Adipocyte (in vitro differentiated cells): ENCODE measurements around the gene PLA2G4A.

Experiments used
- DNase-seq: peaks from one replicate; pipeline ENCODE4 v3.0.0-alpha.2; 2015; ENCODE audit warnings: low read depth
- H3K27me3 ChIP-seq: replicated peaks from 2 replicates; pipeline ENCODE4 v1.7.0; 2013; ENCODE audit warnings: mild to moderate bottlenecking, low read length, moderate library complexity; ENCODE audit not compliant: control insufficient read depth, insufficient read depth
- H3K36me3 ChIP-seq: 2 replicates; pipeline ENCODE4 v1.7.0; 2013; ENCODE audit warnings: low read length, mild to moderate bottlenecking, moderate library complexity; ENCODE audit not compliant: control insufficient read depth, insufficient read depth, severe bottlenecking
- H3K4me1 ChIP-seq: 2 replicates; pipeline ENCODE4 v1.7.0; 2013; ENCODE audit warnings: mild to moderate bottlenecking, low read length, moderate library complexity; ENCODE audit not compliant: control insufficient read depth, insufficient read depth
- H3K4me3 ChIP-seq: 2 replicates; pipeline ENCODE4 v1.7.0; 2013; ENCODE audit warnings: mild to moderate bottlenecking, low read length, moderate library complexity
- H3K9ac ChIP-seq: 2 replicates; pipeline ENCODE4 v1.7.0; 2013; ENCODE audit warnings: mild to moderate bottlenecking, low read length, moderate library complexity
- H3K9me3 ChIP-seq: 2 replicates; pipeline ENCODE4 v1.7.0; 2013; ENCODE audit warnings: mild to moderate bottlenecking, low read length, moderate library complexity; ENCODE audit not compliant: control insufficient read depth

PLA2G4A gene

DNA sequence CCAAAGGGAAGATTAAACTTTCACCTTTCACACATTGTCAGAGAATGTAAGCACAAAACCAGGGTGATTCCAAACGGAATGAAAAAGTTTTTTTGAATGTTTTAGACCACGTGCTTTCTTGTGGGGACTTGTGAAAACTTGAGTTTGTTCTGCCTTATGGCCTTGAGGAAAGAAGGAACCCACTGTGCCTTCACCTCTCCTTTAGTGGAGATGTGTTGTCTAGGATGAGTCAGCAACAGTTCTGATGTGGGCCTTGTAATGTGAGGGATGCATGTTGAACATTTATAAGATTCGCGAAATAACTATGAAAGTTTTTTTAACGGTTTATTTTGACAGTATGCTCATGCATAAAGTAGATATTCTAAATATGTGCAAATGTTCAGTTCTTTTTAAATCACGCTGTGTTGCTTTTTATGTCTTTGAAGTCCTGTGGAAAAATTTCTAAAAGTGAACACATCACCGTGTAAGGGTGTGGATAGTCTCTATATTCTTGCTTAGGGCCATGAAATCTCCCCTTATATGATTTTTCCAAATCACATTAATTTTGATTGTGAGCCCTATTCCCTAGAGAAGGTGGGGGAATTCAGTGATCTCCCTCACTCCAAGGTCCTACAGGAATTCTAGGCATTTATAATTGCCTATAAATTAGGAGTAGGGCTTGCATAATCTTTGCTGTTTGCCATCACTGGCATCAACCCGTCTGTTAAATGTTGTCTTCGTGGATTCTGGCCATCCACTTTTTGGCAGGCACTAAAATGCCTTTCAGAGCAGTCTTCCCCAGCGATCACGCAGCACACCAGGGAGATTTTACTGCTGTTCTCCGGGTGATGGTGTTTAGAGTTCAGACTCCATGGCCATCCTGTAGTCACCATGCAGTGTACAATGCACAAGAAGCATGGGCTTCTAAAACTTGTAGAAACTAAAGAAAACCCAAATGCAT lies 47.4 kb downstream of the PLA2G4A start:
- Histone ChIP-seq H3K4me1 (peaks cover 15% of the 10 kb centered on the region), H3K9me3 (no peaks in the 10 kb centered on the region), H3K4me3 (no peak overlapping the region), H3K9ac (no peak overlapping the region), H3K27me3 (no peaks in the 10 kb centered on the region), H3K36me3 (no peaks in the 10 kb centered on the region)
- no peak for DNase-seq

DNA sequence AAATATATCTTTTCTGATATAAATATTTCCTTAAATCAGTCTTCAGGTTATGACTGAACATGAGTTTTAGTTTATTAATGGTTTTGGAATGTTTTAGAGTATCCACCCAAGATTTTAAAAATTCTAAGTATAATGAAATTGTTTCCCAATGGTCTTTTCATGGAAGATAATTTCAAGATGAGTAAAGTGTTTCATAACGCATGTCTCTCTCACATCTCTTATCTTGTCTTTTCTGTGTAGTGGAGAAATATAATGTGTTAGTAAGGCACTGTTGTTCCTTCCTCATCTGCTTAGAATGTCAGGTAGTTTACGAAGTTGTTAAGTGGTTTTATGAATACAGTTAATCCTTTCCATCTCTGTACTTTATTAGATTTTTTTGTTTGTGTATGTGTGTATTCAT lies 49.6 kb downstream of the PLA2G4A start:
- no peaks in the 10 kb centered on the region for H3K9me3 ChIP-seq
- no peak for DNase-seq
- no peaks in the 10 kb centered on the region for H3K27me3 ChIP-seq
- no peak overlapping the region for H3K4me3 ChIP-seq
- H3K36me3 ChIP-seq: no peaks in the 10 kb centered on the region
- H3K9ac ChIP-seq: no peak overlapping the region
- peaks cover 18% of the 10 kb centered on the region for H3K4me1 ChIP-seq

DNA sequence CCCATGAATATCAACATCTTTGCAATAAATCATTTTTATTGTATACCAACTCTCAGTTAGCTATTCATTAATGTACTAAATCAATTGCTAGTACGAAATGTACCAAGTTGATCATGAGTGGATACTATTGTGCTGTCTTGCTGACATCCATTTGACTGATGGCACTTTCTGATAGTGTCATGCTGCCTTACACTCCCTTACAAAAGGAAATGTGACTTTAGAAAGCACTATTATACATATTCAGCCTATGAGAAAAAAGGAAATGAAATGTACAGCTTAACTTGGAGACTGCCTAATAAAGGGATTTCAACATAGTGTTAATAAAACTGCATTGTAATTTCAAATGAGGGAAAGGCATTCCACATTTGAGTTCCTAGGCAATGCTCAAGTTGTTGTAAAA lies 52.2 kb downstream of the PLA2G4A start:
- H3K9ac ChIP-seq: no peak overlapping the region
- no peak overlapping the region for H3K4me3 ChIP-seq
- DNase-seq: no peak
- peaks cover 18% of the 10 kb centered on the region for H3K4me1 ChIP-seq
- H3K36me3 ChIP-seq: no peaks in the 10 kb centered on the region
- peaks cover 5% of the 10 kb centered on the region for H3K9me3 ChIP-seq
- no peaks in the 10 kb centered on the region for H3K27me3 ChIP-seq

DNA sequence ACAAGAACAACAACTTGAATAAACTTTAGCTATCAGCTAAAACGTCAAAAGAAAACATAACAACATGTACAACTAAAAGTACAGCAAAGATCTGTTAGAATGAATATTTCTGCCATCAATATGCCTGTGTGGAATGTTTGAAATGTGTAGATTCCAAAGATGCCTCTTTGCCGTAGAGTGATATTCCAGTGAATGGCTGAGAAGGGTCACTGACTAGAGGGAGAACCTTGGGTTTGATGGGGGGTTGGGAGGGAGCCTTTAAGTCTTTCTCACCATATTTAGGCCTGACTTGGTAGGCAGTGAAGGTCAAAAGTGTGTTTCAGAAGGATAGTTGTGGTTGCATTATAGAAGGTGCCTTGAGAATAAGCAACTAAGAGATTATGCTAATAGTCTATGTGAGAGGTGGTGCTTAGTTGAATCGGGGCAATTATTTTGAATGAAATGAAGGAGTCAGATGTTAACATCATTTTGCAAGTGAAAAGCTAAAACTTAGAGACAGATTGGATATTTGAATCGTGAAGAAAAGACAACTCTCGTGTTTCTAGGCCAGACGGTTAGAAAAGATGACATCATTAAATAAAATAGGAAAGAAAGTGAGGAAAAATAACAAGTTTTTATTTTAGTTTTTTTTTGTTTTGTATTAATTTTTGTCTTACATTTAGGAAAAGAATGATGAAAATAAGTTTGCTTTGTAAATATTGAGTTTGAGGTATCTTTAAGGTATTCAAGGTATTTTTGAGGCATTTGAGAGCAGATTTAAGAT lies 53.8 kb downstream of the PLA2G4A start:
- Histone ChIP-seq H3K36me3 (no peaks in the 10 kb centered on the region), H3K9me3 (peaks cover 5% of the 10 kb centered on the region), H3K9ac (no peak overlapping the region), H3K4me3 (no peak overlapping the region), H3K27me3 (no peaks in the 10 kb centered on the region), H3K4me1 (peaks cover 15% of the 10 kb centered on the region)
- DNase-seq: peak; percentile 32

DNA sequence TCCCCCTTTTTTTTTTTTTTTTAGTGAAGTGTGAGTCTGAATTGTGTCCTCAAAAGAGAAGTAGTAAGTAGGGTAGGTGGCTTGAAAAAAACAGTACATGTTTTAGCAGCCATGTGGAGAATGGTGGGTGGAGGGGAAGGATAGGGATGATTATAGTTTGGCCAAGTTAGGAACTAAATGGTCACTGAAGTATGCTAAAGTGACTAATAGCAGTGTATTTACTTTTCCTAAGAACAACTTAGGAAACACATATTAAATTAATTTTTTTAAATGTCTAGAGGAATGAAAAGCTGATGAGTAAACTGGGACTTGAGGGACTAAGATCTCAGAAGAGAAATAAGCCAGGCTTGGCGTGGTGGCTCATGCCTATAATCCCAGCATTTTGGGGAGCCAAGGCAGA lies 55.5 kb downstream of the PLA2G4A start:
- Histone ChIP-seq H3K36me3 (no peaks in the 10 kb centered on the region), H3K27me3 (no peaks in the 10 kb centered on the region), H3K4me1 (peaks cover 8% of the 10 kb centered on the region), H3K9me3 (peaks cover 5% of the 10 kb centered on the region), H3K4me3 (no peak overlapping the region), H3K9ac (no peak overlapping the region)
- no peak for DNase-seq

DNA sequence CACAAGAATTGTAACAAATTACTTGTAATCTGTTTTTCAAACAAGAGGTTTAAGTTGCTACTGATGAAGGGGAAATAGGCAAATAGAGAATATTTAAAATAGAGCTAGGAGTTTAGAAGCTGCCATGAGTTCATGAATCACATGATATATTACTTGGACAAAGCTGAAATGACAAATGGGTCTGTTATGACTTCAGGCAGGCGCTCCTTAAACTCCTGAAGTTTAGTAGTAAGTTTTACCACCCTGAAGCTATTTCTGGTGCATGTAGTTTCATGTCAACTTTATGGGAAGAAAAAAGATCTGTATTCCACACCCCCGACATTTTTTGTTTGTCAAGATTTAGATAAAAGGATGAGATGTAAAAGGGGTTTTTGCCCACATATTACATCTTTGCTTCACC lies 58.5 kb downstream of the PLA2G4A start:
- H3K27me3 ChIP-seq: no peaks in the 10 kb centered on the region
- peaks cover 5% of the 10 kb centered on the region for H3K9me3 ChIP-seq
- H3K36me3 ChIP-seq: no peaks in the 10 kb centered on the region
- DNase-seq: no peak
- no peak overlapping the region for H3K4me3 ChIP-seq
- no peak overlapping the region for H3K9ac ChIP-seq
- no peaks in the 10 kb centered on the region for H3K4me1 ChIP-seq

DNA sequence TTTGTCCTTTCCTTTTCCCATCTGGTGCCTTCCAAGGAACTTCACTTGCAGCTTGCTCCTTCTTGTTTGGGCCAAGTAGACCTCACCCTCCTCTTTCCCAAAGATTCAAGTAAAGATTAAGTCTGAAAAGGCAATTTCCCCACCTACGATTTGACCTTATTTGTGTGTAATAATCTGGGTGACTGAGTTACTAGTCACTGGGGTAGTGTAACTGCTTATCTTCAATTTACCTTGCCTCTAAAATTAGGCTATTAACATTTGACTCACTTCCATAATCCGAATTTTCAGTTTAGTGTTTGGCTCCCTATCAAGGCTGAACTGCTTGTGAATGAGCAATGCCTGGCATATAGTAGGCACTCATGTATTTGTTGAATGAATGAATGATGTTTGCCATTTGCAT lies 59.6 kb downstream of the PLA2G4A start:
- peaks cover 5% of the 10 kb centered on the region for H3K9me3 ChIP-seq
- H3K36me3 ChIP-seq: no peaks in the 10 kb centered on the region
- H3K27me3 ChIP-seq: no peaks in the 10 kb centered on the region
- H3K9ac ChIP-seq: no peak overlapping the region
- no peak for DNase-seq
- no peak overlapping the region for H3K4me3 ChIP-seq
- H3K4me1 ChIP-seq: no peaks in the 10 kb centered on the region

DNA sequence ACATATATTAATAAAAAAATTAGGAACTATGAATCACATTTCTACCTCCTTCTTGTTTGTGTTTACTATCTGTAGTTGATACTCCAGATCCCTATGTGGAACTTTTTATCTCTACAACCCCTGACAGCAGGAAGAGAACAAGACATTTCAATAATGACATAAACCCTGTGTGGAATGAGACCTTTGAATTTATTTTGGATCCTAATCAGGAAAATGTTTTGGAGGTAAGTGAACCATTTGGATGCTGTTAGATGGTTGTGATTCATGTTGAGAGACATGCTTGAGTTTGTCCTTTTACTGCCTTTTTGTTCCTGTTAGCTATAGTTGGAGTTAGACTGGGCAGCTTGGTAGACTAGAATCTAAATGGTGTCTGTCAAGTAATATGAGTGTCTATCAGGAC lies 64.2 kb downstream of the PLA2G4A start:
- Histone ChIP-seq H3K36me3 (no peaks in the 10 kb centered on the region), H3K4me3 (no peak overlapping the region), H3K9ac (no peak overlapping the region), H3K27me3 (no peaks in the 10 kb centered on the region), H3K4me1 (peaks cover 27% of the 10 kb centered on the region), H3K9me3 (no peaks in the 10 kb centered on the region)
- no peak for DNase-seq

DNA sequence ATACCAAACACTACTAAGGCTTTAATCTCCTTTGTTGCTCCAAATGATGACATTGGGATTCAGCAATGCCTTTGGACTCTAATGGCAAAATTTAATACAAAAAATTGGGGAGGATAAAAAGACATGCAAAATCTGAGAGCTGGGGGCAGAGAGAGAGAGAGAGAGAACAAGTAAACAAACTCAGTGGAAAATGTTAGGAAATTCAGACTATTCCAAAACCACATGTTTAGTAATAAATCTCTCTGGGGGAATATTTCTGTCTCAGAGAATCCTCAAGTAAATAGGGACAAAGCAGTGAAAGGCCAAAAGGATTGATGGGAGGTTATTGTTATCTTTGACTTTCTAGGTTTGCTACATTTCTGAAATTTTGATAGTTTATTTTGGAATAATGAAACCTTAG lies 65.7 kb downstream of the PLA2G4A start:
- H3K9ac ChIP-seq: no peak overlapping the region
- H3K36me3 ChIP-seq: no peaks in the 10 kb centered on the region
- DNase-seq: peak; percentile 69
- no peaks in the 10 kb centered on the region for H3K27me3 ChIP-seq
- H3K9me3 ChIP-seq: no peaks in the 10 kb centered on the region
- no peak overlapping the region for H3K4me3 ChIP-seq
- H3K4me1 ChIP-seq: peaks cover 27% of the 10 kb centered on the region

DNA sequence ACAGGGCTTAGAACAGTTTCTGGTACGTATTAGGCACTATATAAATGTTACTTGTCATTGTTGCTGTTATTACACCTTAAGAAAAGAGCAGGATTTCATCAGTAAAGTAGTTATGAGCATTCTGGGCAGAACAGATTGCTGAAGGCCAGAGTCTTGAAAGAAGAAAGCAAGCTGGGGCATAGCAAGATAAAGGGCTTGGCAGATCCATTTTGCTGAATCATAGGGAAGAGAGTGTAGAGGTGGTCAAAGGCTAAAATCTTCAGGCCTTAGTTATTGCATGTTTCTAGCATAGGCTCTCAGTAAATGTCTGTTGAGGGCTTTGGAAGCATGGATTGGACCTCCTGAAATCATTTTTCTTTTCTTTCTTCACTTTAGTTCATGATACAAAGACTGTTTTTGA lies 67.5 kb downstream of the PLA2G4A start:
- Histone ChIP-seq H3K9me3 (no peaks in the 10 kb centered on the region), H3K9ac (no peak overlapping the region), H3K4me3 (no peak overlapping the region), H3K27me3 (no peaks in the 10 kb centered on the region), H3K36me3 (no peaks in the 10 kb centered on the region), H3K4me1 (peaks cover 34% of the 10 kb centered on the region)
- DNase-seq: peak; percentile 16

DNA sequence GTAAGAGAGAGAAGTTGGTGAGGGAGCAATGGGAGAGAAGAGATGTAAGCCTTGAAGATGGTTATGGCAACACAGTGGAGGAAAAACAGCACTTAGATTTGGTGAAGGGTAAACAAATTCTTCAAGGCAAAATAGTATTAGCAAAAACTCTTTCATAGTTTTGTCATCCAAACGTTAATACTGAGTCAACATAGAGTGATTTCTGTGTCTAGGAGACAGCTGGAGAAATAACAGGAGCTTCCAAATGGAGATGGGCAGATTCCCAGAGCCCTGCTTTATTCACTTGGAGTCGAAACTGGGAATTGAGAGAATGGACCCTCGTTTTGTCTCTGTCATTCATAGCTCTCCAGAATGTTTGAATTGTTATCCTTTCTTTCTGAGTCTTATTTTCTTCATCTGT lies 68.3 kb downstream of the PLA2G4A start:
- Histone ChIP-seq H3K9me3 (no peaks in the 10 kb centered on the region), H3K27me3 (no peaks in the 10 kb centered on the region), H3K4me3 (no peak overlapping the region), H3K9ac (no peak overlapping the region), H3K36me3 (no peaks in the 10 kb centered on the region), H3K4me1 (peaks cover 38% of the 10 kb centered on the region)
- DNase-seq: no peak
